Keratinocyte (primary cell): ENCODE data around the gene SINHCAF.

ENCODE experiments used
- EZH2 ChIP-seq: IDR thresholded peaks from one replicate; pipeline ENCODE4 v1.6.1; 2012; ENCODE audit warnings: inconsistent platforms, mild to moderate bottlenecking, low read length, moderate library complexity
- TF ChIP-seq, protein P1 (sequence below), 3 experiments: IDR thresholded peaks in 1 of 3; conservative IDR thresholded peaks in 1 of 3; optimal IDR thresholded peaks in 1 of 3; 2 replicates in 2 of 3; 3 replicates in 1 of 3; pipeline versions ENCODE3 to v1.5.1; 2011; ENCODE audit warnings: low read length in 3 of 3, mild to moderate bottlenecking in 3 of 3, moderate library complexity in 2 of 3, control low read depth in 1 of 3, inconsistent platforms in 1 of 3; ENCODE audit not compliant: insufficient read depth in 2 of 3; ENCODE audit errors: extremely low read depth in 1 of 3

DNA sequence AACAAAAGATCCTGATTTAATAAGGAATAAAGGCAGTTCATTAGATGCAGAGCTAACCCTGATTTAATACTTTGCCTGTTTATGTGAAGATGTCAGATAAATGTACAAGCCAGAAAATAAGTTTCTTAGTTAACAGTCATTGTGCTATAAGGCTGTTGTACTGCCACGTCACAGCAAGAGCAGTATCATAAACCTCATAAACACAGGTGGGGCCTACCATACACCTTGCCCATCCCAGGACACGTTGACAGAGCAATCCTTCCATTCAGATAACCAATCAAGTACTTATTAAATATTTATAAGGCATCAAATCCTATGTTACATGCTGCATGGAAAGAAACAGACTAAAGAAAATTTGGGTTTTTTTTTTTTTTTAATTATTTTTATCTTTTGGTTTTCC is 36.5 kb downstream of the SINHCAF start:
- TF ChIP-seq EZH2, result no peak
- TF ChIP-seq, protein P1, sequence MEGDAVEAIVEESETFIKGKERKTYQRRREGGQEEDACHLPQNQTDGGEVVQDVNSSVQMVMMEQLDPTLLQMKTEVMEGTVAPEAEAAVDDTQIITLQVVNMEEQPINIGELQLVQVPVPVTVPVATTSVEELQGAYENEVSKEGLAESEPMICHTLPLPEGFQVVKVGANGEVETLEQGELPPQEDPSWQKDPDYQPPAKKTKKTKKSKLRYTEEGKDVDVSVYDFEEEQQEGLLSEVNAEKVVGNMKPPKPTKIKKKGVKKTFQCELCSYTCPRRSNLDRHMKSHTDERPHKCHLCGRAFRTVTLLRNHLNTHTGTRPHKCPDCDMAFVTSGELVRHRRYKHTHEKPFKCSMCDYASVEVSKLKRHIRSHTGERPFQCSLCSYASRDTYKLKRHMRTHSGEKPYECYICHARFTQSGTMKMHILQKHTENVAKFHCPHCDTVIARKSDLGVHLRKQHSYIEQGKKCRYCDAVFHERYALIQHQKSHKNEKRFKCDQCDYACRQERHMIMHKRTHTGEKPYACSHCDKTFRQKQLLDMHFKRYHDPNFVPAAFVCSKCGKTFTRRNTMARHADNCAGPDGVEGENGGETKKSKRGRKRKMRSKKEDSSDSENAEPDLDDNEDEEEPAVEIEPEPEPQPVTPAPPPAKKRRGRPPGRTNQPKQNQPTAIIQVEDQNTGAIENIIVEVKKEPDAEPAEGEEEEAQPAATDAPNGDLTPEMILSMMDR (optimal IDR thresholded peaks at IDR 0.05 in 1 of 3, IDR thresholded peaks at IDR 0.05 in 1 of 3, conservative IDR thresholded peaks at IDR 0.05 in 1 of 3; ENCODE audit: extremely low read depth in 1 of 3, insufficient read depth in 2 of 3, low read length in 3 of 3), result no peak
